HG02840 (cell line): ENCODE measurements around the gene KIF5C.

Experiments
- ATAC-seq: cut with Tn5 transposase; IDR thresholded peaks from one replicate; pipeline ENCODE4 v1.9.1; 2021; ENCODE audit warnings: mild to moderate bottlenecking, moderate library complexity, moderate number of reproducible peaks; ENCODE audit not compliant: unreplicated experiment, low FRiP score

Gene KIF5C

DNA sequence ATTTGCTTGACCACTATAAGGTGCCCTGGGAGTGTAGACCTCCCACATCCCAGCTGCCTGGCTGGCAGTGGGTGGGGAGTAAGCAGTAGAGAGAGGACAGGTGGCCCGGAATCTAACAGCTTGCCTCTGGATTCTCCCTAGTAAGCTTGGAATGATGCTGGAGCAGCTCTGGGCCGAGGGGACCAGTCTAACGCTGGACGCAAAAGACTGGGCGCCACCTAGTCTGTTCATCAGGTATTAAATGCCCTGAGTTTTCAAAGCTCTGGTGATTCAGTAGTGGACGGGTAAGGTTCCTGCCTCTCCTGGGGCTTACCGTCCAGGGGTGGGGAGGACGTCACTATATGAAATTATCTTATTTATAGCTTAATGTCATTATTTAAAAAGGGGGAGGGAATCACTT is 162.8 kb downstream of the KIF5C start:
- ATAC-seq, result no peak

DNA sequence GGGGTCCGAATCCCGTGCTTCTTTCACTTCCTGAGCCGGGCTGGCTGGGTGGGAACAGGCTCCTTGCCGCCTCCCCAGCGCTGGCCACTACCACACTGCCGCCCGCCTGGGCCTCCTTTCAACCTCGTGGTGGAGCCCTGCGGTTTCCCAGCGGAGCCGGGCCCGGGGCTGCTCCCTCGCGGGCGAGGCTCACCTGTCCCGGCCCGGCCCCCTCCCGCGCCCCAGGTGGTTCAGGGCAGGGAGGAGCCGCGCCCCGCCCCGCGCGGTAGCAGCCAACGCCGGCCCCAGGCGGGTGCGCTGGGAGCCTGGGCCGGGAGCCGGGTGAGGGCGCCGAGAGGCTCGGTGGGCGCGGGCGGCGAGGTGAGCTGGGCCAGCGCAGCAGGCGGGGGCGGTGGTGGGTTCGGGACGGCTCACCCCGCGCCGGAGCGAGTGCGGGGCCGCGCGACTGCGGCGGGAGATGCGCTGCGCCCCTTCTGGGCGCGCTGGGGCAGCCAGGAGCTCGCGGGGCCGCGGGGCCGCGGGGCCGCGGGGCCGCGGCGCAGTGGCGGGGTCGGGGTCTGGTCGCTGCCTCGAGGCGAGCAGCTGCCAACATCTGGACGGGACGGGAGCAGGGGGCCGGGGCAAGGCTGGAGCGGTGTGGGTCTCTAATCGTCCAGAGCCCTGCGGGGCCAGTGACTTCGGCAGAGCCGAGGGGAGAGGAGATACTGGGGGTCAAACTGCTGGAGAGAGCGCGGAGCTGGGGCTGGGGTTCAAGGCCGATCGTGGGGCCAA is 163.6 kb downstream of the KIF5C start, which contains the start of gene LYPD6B:
Gene LYPD6B (plus strand): TSS at position 258 of the 771 bp plus-strand sequence. CDS start 92,250 bp downstream, outside the sequence.
- ATAC-seq, result no peak

DNA sequence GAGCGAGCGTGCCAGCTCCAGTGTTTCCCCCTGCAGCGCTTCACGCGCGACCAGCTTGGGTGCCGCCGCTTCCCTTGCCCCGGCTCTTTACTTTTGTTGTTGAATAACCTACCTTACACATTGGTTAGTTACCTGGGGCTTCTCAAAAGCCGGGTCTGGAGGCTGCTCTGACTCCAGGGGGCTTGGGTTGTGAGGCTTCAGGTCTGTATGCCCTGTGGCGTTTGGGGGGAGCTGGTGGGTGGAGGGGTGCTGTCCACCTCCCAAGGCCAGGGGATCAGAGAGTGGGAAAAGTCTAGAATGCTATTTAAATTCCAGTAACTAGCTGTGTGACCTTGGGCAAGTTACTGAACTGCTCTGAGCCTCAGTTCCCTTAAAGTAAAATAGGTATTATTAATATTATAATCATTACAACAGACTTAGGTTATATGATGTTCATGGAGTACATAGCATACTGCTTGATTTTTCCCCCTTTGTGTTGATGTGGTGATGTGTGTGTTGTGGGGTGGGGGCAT is 164.2 kb downstream of the KIF5C start:
- no peak for ATAC-seq

DNA sequence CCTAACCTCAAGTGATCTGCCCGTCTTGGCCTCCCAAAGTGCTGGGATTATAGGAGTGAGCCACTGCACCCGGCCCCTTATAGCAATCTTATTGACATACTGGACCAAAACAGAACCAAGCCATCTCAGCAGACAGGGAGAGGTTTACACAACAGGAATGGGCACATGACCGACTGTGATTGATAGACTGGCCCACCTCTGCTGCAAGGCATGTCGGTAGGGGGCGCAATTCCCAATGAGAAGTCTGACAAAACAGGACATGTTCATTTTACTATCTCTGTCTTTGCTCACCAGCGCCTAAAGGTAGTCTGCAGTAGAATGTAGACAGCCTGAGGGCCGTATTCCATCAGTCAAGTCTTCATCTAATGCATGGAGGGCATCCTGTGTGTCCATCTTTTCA is 165.4 kb downstream of the KIF5C start:
- ATAC-seq, result no peak

DNA sequence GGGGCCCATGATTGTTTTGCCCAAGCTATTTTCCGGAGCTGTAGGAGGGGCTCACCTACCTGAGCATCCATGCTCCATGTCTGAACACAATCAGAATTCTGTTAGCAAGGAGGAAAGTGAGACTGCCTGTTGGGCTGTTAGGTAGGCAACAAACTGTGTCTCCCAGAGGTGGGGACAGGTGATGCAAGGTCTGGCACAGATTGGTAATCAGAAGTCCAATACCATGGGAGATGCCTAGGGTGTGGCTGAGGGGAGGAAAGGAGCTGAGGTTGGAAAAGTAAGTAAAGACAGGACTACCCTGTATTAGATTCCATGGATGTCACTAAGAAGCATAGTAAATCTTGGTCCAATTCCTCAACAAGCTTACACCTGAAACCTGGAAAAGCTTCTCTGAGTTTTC is 166.5 kb downstream of the KIF5C start:
- ATAC-seq, result no peak

DNA sequence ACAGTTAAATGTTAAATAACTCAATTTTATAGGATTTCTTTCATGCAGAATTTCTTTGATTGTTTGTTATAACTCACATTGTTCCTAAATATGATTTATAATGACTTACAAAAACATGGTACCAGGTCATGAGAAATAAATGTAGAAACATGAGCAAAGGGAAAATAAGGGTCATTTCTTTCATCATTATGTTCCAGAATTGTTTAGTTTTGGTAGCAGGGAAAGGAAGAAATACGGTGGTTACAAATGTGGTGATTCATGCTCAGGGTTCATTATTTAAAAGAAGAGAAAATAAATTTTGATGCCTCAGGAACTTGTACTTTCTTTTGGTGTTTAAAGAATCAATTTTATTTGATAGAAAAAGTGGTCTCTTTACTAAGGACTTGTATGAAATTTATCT is 167.9 kb downstream of the KIF5C start:
- ATAC-seq, result no peak

DNA sequence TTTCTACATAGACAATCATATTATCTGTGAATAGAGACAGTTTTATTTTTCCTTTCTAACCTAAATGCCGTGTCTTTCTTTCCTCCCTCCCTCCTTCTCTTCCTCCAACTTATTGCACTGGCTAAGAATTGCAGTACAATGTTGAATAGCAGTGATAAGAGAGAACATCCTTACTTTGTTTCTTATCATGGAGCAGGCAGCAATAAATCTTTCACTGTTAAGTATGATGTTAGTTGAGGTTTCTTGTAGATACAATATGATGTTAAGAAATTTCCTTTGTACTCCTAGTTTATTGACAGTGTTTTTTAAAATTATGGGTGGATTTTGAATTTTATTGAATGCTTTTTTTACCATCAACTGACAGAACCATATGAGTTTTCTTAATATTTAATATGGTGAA is 169.5 kb downstream of the KIF5C start:
- ATAC-seq, result no peak

DNA sequence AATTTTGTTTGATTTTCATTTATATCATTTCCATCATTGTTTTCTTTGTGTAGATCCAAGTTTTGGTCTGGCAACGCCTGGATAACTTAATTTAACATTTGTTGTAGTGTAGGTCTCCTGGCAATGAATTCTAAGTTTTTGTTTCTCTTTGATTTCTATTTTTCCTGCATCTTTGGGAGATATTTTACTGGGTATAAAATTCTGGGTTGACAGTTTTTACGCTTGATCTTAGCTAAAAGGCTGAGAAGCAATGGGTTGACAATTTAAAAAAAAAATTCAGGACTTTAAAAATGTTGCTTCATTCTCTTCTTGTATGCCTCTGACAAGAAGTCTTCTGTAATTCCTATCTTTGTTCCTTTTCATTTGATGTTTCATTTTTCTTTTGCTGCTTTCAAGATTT is 172.1 kb downstream of the KIF5C start:
- no peak for ATAC-seq

DNA sequence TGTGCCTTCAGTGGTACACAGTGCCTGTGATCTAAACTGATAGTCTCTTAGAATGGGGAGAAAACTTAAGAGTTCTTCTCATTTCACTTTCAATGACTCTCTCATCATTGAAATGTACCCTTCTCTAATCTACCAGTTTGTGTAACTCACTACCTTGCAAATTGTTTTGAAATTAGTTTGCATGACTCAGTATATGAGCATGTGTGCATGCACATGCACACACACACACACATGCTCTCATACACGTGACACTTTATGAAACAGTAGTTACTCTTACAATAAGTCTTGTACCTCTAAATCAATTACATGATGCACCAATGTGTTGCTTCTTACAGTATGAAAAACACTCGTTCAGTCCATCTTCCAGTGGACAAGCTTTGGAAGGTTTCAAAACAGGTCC is 174.1 kb downstream of the KIF5C start:
- no peak for ATAC-seq

DNA sequence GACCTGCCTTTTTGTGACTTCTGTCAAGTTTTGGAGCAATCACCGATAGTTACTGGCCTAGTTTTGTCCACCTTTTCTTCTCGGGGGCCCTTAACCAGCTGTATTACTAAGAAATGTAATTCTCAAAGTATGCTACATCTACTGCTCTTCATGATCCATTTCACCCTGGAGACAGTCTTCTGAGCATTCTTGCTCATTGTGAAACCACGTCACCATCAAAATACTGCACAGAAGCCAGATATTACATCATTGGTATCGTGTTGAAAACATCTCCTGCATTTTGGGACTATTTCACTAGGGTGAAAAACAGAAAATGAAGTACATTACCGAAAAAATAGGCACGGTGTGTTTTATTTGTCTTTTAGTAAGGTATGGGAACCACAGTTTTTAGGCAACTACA is 175.2 kb downstream of the KIF5C start:
- ATAC-seq, result no peak

DNA sequence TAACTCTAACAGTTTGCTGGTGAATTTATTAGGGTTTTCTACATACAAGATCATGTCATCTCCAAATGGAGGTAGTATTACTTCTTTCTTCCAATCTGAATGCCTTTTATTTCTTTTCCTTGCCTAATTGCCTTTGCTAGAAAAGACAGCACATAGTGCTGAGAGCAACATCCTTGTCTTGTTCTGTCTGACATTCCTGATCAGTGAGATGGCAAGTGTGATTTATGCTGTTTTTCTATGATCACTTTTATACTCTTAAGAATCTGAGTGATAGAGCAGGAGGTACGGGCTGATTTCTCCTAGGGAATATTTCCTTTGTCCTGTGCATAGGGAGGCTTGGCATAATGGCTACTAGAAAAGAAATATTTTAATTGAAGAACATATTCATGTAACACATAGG is 180.7 kb downstream of the KIF5C start:
- ATAC-seq, result no peak

DNA sequence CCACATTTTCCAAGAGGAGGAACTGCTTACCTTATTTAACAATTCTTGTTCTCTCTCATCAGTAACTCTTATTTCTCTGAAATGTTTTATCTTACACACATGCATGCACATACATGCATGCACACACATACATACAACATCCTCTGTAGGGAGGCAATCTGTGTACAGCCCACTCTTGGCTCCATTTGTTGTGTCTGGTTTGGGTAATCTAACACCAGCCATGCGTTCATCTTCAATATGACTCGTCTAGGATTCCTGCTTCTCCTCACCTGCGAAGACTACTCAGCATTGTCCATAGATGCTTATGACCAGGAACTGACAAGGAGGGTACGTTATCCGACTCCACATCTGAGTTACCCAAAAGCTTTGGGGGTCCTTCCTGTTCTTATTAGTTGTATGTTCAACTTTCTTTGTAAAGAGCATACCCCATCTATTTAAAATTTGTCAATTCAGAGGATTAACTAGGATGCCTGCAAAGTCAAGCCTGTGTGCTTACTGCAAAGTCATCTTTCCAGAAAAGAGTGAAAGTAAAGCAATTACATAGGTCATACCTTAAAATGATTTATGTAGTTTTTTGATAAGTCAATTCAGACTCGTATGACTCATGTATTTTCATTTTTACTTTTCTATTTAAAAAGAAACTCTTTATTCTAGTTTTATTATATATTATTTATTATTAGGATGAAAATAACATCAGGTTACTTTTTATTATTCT is 181.7 kb downstream of the KIF5C start:
- no peak for ATAC-seq

DNA sequence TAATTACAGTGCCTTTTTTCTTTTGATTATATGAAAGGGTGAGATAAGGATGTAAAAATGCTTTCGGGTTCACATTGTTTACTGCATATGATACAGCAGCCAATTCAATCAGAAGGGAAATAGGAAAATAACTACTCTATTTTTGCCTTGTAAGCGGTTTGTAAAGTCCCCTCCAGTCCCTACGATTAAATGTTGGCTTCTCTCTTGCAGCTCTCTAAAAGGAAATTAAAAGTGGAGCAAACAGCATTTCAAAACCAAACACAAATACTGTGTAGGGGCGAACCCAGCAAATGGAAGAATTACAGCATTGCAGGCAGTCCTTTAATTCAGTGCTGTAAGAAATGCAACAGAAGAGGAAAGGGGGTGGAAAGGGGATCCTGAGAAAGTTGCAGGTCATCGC is 182.4 kb downstream of the KIF5C start:
- no peak for ATAC-seq

DNA sequence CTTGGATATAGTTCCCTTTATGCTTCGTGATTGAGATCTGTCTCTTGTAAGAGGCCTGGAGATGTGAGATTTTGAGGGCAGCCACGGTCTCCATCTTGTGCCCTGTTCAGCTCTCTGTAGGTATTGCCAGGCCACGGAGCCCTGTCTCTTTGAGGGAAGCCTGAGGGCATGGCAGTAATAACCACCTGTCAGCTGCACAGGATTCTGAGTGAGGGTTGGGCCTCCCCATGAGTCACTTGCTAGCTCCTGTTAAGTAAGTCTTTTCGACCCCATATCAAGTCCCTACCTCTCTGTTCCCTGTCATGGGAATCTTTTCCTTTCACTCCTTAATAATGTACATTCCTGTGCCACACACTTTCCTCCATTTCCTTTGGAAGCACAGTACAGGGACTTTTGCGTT is 183.9 kb downstream of the KIF5C start:
- ATAC-seq, result no peak

DNA sequence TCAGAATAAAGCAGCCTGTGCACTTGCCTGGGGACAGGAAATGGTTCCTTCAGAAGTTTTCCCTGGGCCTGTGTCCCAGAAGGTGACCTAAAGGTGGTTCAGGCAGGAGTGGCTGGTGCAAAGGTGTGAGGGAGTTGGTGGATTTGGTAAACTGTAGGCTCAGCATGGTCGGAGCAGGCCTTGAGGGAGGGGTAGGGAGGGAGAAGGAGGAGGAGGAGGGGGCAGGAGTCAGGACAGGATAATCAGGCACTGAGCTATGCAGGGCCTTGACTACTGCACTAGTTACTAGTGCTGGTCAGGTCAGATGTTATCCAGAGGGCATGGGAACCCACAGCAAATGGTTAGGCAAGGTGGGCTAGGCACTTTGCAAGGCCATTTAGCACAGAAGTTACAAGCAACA is 184.8 kb downstream of the KIF5C start:
- no peak for ATAC-seq

DNA sequence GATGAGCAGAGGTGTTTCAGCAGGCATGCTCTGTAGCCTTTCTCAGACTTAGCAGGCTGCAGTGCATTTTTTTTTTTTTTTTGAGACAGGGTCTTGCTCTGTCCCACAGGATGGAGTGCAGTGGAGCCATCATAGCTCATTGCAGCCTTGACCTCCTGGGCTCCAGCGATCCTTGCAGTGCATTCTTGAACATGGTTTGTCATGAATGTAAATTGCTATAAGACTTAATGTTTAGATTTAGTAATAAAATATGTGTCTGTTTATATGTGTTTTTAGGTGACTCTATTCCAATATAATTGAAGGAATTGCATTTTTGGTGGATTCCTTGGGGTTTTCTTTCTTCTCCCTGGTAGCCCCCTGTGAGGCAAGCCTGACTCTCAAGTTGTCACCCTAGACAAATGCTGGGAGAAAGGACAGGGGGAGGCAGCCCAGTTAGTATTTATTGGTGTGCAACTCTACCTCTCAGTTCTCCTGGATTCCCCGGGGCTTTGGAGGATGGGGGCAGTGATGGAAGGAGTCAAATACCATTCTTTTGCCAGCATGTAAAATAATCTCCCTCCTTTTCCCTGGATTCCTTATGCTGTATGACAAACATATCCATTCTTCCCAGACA is 186.2 kb downstream of the KIF5C start:
- ATAC-seq, result no peak

DNA sequence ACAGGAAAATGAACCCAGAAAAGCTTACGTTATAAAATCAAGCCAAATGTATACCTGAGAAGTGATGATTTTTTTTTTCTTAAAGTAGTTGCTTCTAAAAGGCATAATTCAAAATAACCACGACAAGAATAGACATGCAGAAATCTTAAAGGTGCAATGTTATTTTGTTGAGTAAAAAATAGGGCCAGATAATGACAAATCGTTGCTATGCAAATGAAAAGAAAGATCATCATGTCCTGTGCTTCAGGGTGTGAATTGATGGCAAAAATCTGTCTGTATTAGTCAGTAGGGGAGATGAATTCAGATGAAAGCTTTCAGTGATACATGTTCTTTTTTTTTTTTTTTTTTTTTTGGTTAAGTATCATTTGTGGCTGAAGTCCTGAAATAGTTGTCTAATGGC is 187.5 kb downstream of the KIF5C start:
- no peak for ATAC-seq

DNA sequence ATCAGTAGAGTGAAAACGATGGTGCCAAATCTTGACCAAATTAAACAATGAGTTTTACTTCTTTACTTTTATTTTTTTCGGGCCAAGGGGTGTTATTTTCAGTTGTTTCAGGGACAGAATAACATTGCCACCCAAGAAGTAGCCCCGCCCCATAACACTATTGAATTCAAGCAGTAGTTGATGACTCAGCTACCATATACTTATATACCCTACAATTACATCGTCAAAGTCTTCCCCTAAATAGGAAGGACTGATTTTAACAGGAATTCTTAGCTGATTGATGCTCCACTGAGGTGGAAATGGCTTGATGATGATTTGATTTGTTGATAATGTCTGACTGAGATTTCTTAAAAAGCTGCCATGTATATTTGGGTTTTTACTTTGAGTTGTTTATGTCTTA is 188.2 kb downstream of the KIF5C start:
- ATAC-seq, result no peak

DNA sequence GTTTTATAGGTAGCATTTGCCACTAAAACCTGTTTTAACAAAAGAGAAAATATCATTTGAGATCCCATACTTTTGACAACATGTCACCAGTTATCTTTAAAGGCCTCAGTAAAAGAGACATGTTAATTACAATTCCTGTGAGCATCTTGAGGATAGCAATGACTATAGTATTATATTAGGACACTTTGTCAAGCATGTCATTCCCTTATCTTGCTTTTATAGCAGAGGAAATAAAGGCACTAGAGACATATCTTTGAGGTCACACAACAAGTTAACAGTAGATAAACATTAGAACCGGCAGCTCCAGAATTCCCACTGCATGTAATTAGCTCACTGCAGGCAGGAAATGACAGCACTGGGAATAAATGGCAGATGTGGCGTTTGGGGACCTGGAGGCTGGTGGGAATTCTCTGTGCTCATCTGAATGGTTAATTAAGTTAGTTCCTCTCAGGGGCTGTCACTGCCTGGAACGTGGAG is 189.4 kb downstream of the KIF5C start:
- ATAC-seq, result no peak

DNA sequence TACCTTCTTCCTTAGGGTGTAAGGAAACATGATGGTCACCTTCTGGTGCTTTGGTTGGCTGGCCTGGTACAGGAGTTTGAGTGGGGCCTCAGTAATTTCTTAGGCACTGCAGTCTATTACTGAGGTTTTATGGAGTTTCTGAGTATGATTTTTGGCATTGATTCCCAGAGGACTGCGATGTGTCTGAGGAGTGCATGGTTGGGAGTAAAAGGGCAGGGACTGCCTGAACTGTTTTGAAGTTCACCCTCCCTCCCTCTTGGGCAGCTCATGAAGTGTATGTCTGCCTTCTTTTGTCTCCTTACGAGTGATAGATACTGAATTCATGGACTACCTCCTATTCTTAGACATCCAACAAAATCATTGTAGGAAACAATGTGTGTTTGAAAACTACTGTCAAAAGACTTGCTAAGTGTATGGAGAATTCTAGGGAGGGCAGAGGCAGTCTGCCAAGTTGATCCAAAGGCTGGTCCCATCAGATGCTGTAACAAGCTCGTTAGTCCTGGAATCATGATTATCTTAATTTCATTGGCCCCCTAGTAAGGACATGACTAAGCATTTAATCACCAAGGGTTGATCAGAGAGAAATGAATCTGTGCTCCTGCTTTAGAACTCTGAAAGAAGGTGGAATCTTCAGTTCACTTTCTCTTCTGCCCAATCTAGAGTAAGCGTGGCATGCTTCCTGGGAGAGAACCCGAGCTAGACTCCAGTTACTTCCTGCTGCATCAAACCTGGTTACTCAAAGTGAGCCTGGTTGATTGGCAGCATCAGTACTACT is 190.0 kb downstream of the KIF5C start:
- ATAC-seq, result no peak
